Measurements from ENCODE around the gene DMAC2. TPM values are rescaled to one million over a fixed set of nuclear protein-coding genes. Genes with fewer than 3 reads are reported as not detected.
"Not testable (repeated sequence)": the region's sequence is repeated elsewhere in the genome, so short reads cannot be mapped to it uniquely, and the experiment has no call there.

The DMAC2 gene
- total RNA-seq, 1 experiment from 2014 or later = 57.8 TPM

DNA sequence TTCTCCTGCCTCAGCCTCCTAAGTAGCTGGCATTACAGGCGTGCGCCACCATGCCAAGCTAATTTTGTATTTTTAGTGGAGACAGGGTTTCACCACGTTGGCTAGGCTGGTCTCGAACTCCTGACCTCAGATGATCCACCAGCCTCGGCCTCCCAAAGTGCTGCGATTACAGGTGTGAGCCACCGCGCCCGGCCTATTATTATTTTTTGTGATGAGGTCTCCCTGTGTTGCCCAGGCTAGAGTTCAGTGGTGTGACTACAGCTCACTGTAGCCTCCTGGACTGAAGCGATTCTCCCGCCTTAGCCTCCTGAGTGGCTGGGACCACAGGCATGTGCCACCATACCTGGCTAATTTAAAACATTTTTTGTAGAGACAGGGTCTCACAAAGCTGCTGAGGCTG is 4.3 kb downstream of the DMAC2 start:
- H3K4me1 ChIP-seq (replicated peaks) = not testable (repeated sequence)
- peaks cover 50% of the 10 kb centered on the region for H3K36me3 ChIP-seq

DNA sequence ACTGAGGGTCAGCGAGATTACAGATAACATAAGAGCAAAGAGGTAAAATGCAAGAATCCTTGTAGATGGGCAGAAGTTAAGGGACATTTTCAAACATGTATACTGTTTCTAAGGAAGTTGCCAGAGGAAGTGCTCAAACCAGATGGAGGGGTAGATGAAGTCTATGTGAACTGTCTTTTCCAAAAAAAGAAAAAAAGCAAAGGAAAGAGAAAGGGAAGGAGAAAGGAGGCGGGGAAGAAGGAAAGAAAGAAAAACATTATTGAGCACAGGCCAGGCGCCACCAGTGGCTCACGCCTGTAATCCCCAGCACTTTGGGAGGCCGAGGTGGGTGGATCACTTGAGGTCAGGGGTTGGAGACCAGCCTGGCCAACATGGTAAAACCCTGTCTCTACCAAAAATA is 5.3 kb downstream of the DMAC2 start:
- no peak overlapping the region for H3K4me3 ChIP-seq
- H3K4me1 ChIP-seq (replicated peaks) = no peaks in the 10 kb centered on the region
- peaks cover 53% of the 10 kb centered on the region for H3K36me3 ChIP-seq
- H3K27ac ChIP-seq = no peak overlapping the region
- H3K9me3 ChIP-seq (replicated peaks) = no peaks in the 10 kb centered on the region
- no peaks in the 10 kb centered on the region for H3K27me3 ChIP-seq (replicated peaks)
- DNase-seq (ENCODE audit: low read depth in 1 of 2, low spot score in 2 of 2) = no peak

More for the DNA sequence above, 4.3 kb downstream of the DMAC2 start:
- H3K9me3 ChIP-seq (replicated peaks); H3K27me3 ChIP-seq (replicated peaks); DNase-seq (ENCODE audit: low read depth in 1 of 2, low spot score in 2 of 2); H3K27ac ChIP-seq; H3K4me3 ChIP-seq: not testable (repeated sequence)

DNA sequence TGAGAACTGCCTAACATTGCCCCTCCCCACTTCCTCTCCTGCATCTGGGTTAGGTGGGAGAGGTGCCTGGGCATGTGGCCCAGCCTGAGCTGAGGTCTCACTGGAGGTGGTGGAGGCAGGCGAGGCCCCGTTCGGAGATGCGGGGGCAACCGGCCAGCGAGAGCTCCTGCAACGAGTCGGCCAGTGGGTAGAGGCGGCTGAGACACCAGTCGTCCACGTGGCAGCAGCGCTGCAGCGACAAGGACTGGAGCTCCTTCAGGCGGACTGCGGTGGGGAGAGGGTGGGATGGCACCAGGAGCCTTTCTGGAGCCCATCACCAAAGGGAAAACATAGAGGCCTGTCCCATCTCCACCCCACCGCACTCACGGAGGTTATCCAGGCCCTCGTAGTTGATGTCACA is 6.5 kb downstream of the DMAC2 start:
- H3K27me3 ChIP-seq (replicated peaks) = no peaks in the 10 kb centered on the region
- peaks cover 55% of the 10 kb centered on the region for H3K36me3 ChIP-seq
- H3K4me3 ChIP-seq = no peak overlapping the region
- DNase-seq (ENCODE audit: low read depth in 1 of 2, low spot score in 2 of 2) = no peak
- H3K9me3 ChIP-seq (replicated peaks) = no peaks in the 10 kb centered on the region
- no peak overlapping the region for H3K27ac ChIP-seq
- H3K4me1 ChIP-seq (replicated peaks) = no peaks in the 10 kb centered on the region

DNA sequence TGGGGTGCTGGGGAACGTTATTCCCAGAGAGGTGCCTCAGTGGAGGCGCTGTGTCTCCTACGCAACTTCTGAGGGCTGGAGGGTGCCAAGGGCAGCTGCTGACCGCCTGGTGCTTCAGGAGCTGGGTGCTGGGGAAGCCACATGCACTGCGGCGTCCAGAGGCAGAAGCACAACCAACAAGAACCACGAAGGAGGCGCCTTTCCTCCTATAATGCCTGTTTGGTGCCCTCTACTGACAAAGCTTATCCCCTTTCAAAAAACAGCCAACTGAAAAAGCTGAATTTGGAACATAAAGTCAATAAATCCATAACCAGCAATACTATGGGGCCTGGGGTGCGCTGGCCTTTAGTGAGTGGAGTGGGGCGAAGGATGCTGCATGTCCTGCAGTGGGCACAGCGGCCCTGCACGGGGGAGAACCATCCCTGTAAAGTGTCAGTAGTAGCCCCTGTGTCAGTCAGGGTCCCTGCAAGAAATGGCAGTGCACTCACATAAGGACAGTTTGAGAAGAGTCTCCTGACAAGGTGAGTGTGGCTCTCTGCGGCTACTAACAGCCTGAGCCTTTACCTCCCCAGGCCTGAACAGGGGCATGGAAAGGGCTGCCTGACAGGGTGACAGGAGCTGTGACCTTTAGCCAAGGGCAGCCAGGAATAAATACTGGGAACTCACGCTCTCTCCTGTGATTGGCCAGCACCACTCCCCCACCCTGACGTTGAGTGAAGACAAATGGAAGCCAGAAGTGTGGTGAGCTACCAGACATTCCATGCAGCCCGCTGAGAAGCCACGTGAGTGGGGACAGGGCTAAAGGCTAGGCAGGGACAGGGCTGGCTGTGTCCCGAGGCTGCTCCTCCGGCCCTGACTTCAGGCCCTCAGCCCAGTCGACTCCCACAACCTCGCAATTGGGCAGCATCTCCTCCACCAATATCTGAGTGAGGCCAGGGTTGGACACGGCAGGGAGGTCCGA is 8.0 kb downstream of the DMAC2 start:
- no peak for DNase-seq (ENCODE audit: low read depth in 1 of 2, low spot score in 2 of 2)
- Histone ChIP-seq H3K27me3 (replicated peaks) (no peaks in the 10 kb centered on the region), H3K4me1 (replicated peaks) (no peaks in the 10 kb centered on the region), H3K36me3 (peaks cover 48% of the 10 kb centered on the region), H3K27ac (no peak overlapping the region), H3K9me3 (replicated peaks) (no peaks in the 10 kb centered on the region), H3K4me3 (no peak overlapping the region)

DNA sequence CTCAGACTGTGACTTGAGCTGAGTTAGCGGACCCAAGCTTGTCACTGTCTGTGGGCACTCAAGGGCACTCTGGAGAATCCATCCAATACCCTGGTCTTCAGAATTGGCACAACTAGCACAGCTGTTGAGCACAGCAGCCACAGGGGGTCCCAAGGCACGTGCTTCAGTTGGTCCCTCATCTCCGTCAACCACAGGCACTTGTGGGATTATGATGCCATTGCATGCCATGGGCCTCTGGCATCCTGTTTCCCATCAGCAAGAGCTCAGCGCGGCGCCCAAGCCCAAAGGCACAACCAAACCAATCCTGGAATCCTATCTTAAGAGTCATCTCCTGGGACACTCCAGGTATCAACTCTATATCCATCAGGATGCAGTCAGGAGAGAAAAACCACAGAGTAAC is 8.8 kb downstream of the DMAC2 start:
- H3K27ac ChIP-seq = no peak overlapping the region
- no peaks in the 10 kb centered on the region for H3K27me3 ChIP-seq (replicated peaks)
- no peaks in the 10 kb centered on the region for H3K4me1 ChIP-seq (replicated peaks)
- DNase-seq (ENCODE audit: low read depth in 1 of 2, low spot score in 2 of 2) = no peak
- H3K36me3 ChIP-seq = peaks cover 44% of the 10 kb centered on the region
- no peak overlapping the region for H3K4me3 ChIP-seq
- no peaks in the 10 kb centered on the region for H3K9me3 ChIP-seq (replicated peaks)

DNA sequence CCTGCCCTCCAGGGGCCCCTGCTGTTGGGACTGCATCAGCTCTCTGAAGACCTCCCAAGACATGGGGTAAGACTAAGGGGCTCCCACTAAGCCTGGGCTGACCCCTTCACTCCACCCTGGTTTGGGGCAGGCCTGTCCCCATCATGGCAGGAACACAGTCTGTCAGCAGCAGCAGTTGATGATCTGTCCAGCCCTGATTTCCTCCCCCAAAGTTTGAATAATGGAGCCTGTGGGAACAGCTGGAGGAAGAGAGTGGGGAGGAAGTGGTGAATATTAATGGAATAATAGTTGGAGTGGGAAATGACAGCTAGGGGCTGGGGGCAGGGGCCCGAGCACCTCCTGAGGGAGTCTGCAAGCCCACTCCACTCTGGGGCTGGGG is 11.2 kb downstream of the DMAC2 start:
- H3K4me3 ChIP-seq = no peak overlapping the region
- no peaks in the 10 kb centered on the region for H3K27me3 ChIP-seq (replicated peaks)
- DNase-seq (ENCODE audit: low read depth in 1 of 2, low spot score in 2 of 2) = no peak
- H3K9me3 ChIP-seq (replicated peaks) = no peaks in the 10 kb centered on the region
- H3K27ac ChIP-seq = no peak overlapping the region
- H3K4me1 ChIP-seq (replicated peaks) = no peaks in the 10 kb centered on the region
- peaks cover 42% of the 10 kb centered on the region for H3K36me3 ChIP-seq

DNA sequence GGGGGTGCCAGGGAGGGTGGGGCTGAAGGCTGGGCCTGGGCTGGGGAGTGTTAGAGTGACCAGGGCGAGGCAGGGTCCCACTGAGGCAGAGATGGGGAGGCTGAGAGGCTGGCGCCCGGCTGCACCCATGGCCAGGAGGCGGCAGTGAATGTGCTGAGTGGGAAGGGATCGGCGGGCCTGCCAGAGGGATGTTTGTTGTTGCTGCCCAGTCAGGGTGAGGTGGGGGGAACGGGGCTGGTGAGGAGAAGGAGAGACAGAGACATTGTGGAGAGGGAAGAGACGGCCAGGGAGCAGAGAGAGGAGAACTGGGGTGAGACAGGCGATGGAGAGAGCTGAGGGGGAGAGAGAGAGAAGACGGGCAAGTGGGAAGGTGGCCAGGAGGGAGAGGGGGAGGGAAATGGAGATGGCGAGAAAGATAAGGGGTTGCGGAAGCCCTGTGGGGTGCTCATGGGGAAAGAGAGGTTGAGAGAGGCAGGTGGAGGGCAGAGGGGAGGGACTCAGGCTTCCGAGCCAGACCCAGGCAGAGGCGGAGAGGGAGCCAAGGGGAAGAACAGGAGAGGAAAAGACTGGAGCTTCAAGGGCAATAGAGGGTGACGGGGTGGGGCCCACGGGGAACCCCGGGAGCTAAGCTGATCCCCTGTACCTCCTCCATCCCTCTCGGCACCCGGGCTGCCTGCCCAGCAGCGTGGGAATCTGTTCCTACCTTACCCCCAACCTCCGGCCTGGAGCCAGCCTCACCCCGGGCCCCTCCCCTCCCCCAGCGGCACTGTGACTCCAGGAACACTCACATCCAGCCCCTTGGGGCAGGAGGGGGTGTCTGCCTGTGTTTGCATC is 11.8 kb downstream of the DMAC2 start:
- Histone ChIP-seq H3K9me3 (replicated peaks) (no peaks in the 10 kb centered on the region), H3K27me3 (replicated peaks) (no peaks in the 10 kb centered on the region), H3K4me3 (no peak overlapping the region), H3K27ac (no peak overlapping the region), H3K4me1 (replicated peaks) (no peaks in the 10 kb centered on the region), H3K36me3 (peaks cover 40% of the 10 kb centered on the region)
- DNase-seq (ENCODE audit: low read depth in 1 of 2, low spot score in 2 of 2) = no peak

DNA sequence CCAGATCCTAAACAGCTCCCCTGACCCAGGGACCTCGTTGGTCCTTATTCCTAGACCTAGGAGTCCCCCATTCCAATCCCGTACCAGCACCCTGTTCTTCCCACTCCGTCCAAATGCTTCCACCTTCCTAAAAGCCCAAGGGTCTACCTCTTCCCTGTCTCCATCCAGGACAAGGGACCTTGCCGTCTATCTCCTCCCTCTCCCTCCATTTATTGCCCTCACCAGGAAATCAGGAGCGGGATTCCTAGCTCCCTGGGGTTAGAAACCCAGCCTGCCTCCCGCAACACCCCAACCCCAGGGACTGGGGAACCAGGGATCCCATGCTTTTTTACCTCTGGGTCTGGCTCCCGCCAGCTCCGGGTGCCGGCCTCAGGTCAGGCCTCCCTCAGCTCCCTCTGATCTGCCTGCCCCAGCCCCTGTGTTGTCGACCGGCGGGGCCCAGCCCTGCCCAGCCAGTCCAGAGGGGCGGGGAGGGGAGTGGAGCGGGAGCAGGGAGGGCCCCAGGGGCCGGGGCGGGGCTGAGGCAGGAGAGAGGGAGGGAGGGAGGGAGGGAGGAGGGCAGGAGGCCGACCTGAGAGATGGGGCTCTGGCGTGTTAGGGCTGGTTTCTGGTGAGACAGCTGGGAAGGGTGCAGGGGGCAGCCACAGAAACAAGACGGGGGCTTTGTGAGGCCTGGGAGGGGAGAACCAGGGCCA is 12.6 kb downstream of the DMAC2 start, which contains the start of gene B3GNT8:
TSS of gene B3GNT8 (minus strand) at position 423 of the 695 bp plus-strand sequence. CDS start 596 bp downstream, outside the sequence.
- Histone ChIP-seq H3K36me3 (peaks cover 42% of the 10 kb centered on the region), H3K27ac (no peak within 1 kb of the TSS), H3K4me1 (replicated peaks) (no peaks in the 10 kb centered on the region), H3K4me3 (no peak within 1 kb of the TSS), H3K9me3 (replicated peaks) (no peaks in the 10 kb centered on the region), H3K27me3 (replicated peaks) (no peaks in the 10 kb centered on the region)
- no peak for DNase-seq (ENCODE audit: low read depth in 1 of 2, low spot score in 2 of 2)

DNA sequence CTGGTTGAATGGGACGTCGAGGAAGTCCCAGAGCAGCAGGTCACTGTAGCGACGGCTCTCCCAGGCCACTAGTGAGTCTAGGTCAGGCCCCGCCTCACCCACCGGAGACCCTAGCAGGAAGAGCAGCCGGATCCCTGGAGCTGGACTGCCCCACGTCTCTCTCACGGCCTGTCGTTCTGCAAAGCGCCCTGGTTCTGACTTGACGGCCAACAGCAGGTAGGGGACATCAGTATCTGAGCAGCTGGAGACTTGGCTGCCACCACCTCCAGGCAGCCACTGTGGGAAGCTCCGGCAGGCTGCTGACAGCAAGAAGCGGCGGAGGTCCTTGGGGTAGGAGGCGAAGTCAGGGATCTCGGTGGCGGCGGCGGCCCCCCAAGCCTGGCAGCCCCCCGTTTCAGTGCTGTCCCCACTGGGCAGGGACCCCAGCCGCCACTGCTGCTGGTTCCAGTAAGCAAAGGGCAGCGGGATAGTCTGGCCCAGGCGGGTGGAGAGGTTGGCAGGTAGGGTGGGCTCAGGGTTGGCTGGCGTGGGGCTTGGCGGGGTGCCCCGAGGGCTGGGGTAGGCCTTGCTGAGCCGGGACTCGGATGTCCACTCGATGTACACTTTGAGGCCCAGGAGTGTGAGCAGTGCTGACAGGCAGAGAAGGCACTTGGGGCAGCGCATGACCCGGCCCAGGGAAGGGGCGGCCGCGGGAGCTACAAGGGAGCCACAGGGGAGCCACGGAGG is 13.4 kb downstream of the DMAC2 start:
- H3K27ac ChIP-seq = no peak overlapping the region
- H3K36me3 ChIP-seq = peaks cover 36% of the 10 kb centered on the region
- no peak for DNase-seq (ENCODE audit: low read depth in 1 of 2, low spot score in 2 of 2)
- no peaks in the 10 kb centered on the region for H3K9me3 ChIP-seq (replicated peaks)
- no peaks in the 10 kb centered on the region for H3K27me3 ChIP-seq (replicated peaks)
- no peak overlapping the region for H3K4me3 ChIP-seq
- H3K4me1 ChIP-seq (replicated peaks) = no peaks in the 10 kb centered on the region

DNA sequence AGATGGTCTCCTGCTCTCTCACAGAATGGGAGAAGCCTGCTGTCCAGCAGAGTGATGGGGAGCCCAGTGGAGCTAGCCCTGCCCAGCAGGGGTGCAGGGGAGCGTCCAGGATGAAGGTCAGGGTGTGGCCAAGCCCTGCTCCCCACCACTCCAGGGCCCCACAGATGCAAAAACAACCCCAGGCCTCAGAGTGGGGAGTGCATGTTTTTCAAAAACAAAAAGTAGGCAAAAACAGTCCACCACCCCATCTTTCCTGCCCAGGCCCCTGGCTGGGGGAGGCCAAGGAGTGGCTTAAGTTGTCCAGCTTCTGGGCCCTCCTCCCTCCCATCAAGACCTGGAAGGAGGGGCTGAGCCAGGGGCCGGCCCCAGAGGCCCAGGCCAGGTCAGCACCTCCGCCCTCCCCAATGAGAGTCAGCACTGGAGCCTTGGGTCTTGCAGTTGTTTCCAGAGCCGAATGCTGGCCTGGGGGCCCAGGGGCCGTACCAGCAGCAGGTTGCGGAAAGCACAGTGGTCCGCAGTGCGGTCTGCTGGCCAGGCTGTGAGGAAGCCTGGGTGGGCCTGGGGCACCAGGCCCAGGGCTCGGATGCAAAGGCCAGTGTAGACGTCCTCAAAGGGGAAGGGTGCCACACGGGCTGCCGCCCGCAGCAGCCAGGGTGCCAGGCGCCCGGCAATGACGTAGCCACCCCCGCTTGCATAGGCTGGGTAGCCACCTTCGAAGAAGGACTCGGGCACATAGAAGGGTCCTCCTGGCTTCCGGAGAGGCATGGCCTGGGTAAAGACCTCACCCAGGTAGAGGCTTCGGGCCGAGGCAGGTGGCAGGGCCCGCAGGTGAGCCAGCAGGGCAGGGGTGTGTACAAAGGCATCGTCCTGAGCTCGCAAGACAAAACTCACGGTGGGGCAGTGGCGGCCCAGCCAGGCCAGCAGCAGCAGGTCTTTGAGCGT is 14.3 kb downstream of the DMAC2 start:
- peaks cover 34% of the 10 kb centered on the region for H3K36me3 ChIP-seq
- H3K27ac ChIP-seq = no peak overlapping the region
- no peak overlapping the region for H3K4me3 ChIP-seq
- DNase-seq (ENCODE audit: low read depth in 1 of 2, low spot score in 2 of 2) = no peak
- H3K9me3 ChIP-seq (replicated peaks) = no peaks in the 10 kb centered on the region
- no peaks in the 10 kb centered on the region for H3K4me1 ChIP-seq (replicated peaks)
- H3K27me3 ChIP-seq (replicated peaks) = no peaks in the 10 kb centered on the region

DNA sequence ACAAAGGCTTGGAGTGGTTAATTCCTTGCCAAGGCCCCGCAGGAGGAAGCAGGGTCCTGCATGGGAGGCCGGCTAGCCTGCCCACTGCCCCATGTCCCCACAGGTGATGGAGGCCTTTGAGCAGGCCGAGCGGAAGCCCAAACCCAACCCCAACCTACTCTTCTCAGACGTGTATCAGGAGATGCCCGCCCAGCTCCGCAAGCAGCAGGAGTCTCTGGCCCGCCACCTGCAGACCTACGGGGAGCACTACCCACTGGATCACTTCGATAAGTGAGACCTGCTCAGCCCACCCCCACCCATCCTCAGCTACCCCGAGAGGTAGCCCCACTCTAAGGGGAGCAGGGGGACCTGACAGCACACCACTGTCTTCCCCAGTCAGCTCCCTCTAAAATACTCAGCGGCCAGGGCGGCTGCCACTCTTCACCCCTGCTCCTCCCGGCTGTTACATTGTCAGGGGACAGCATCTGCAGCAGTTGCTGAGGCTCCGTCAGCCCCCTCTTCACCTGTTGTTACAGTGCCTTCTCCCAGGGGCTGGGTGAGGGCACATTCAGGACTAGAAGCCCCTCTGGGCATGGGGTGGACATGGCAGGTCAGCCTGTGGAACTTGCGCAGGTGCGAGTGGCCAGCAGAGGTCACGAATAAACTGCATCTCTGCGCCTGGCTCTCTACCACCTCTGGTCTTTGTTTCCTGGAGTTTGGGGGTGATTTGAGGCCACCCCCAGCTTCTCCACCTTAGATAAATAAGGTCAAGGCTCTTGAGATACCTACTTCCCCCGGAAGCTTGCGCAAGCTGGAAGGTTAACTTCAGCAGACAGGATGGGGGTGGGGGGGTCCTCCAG is 15.2 kb downstream of the DMAC2 start:
- no peak overlapping the region for H3K4me3 ChIP-seq
- DNase-seq (ENCODE audit: low read depth in 1 of 2, low spot score in 2 of 2) = no peak
- no peaks in the 10 kb centered on the region for H3K4me1 ChIP-seq (replicated peaks)
- H3K27ac ChIP-seq = no peak overlapping the region
- no peaks in the 10 kb centered on the region for H3K27me3 ChIP-seq (replicated peaks)
- H3K36me3 ChIP-seq = peaks cover 35% of the 10 kb centered on the region
- H3K9me3 ChIP-seq (replicated peaks) = no peaks in the 10 kb centered on the region

DNA sequence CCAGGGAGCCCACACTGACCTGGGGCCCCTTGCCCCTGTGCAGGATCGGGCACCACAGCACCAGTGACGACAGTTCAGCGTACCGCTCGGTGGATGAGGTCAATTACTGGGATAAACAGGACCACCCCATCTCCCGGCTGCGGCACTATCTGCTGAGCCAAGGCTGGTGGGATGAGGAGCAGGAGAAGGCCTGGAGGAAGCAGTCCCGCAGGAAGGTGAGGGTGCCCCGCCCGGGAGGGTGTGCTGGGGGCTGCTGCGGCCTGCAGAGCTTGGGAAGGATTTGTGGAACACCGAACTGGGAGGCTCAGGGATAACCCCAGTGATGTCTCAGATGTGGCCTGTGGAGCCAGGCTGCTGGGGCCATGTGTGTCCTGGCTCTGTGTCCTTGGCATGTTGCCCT is 16.8 kb downstream of the DMAC2 start:
- H3K36me3 ChIP-seq = peaks cover 39% of the 10 kb centered on the region
- no peaks in the 10 kb centered on the region for H3K27me3 ChIP-seq (replicated peaks)
- no peaks in the 10 kb centered on the region for H3K9me3 ChIP-seq (replicated peaks)
- no peak overlapping the region for H3K4me3 ChIP-seq
- H3K4me1 ChIP-seq (replicated peaks) = no peaks in the 10 kb centered on the region
- DNase-seq (ENCODE audit: low read depth in 1 of 2, low spot score in 2 of 2) = no peak
- no peak overlapping the region for H3K27ac ChIP-seq

All from SJSA1 (cell line).